ENCODE data around the gene ASB18.
A peak's percentile ranks its signal among the peaks of the same experiment; 100 is the strongest.

DNA sequence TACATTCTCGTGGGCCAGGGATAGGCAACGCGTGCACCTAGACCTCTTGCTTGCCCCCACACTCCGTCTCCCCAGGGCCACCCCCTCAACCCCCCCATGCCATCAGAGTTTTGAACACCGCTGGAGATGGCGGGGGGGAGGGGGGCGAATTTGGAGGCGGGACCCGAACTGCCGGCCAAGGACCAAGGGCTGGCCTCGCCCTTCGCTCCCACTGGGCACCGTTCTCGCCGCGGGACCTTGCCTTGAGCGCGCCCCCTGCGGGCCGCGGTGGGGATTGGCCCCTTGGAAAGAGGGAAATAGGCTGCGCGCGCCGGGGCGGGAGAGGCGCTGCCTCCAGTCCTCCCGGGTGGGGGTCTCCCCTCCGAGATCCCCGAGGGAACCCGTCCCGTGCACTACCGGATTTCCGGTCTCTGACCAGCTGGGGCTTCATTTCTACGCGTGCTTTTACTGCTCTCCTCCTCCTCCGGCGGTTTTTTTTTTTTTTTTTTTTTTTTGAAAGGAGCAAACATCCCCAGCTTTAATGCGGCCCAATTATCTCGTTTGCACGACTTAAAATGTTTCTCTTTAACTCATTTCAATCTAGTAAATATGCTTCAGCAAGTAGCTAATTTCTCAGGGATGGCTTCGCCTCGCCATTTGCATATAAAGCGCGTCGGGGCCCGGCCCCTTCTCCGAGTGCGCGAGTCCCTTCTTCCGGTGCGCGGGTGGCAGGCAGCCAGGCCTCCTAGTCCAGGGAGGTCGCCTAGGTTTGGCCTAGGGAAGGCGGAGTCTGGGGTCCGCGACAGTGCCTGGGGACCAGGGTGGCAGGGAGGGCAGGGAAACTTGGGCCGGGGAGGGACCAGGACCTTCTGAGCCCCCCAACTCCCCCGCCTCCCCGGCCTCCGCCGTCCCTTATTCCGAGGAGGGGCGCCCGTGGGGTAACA is 86.0 kb downstream of the ASB18 start:
- TF ChIP-seq, protein P1, sequence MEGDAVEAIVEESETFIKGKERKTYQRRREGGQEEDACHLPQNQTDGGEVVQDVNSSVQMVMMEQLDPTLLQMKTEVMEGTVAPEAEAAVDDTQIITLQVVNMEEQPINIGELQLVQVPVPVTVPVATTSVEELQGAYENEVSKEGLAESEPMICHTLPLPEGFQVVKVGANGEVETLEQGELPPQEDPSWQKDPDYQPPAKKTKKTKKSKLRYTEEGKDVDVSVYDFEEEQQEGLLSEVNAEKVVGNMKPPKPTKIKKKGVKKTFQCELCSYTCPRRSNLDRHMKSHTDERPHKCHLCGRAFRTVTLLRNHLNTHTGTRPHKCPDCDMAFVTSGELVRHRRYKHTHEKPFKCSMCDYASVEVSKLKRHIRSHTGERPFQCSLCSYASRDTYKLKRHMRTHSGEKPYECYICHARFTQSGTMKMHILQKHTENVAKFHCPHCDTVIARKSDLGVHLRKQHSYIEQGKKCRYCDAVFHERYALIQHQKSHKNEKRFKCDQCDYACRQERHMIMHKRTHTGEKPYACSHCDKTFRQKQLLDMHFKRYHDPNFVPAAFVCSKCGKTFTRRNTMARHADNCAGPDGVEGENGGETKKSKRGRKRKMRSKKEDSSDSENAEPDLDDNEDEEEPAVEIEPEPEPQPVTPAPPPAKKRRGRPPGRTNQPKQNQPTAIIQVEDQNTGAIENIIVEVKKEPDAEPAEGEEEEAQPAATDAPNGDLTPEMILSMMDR (IDR thresholded peaks at IDR 0.05) = peak; percentile 91
- no peak for TF ChIP-seq ZFX (IDR thresholded peaks at IDR 0.05; ENCODE audit: borderline replicate concordance)

Data from 22Rv1 (cell line).